GM10266 (cell line): ENCODE results near the gene BBS9.
"Not testable (repeated sequence)": the region's sequence is repeated elsewhere in the genome, so short reads cannot be mapped to it uniquely, and the experiment has no call there.

Source experiments
- DNase-seq: peaks from one replicate; pipeline ENCODE4 v3.0.0; 2012; ENCODE audit errors: extremely low spot score
- TF ChIP-seq, protein P1 (sequence below): IDR thresholded peaks from 2 replicates; pipeline ENCODE4 v1.5.1; 2012; ENCODE audit warnings: mild to moderate bottlenecking, low read depth; ENCODE audit not compliant: control insufficient read depth, insufficient read depth; ENCODE audit errors: missing control alignments

BBS9 gene

GRCh38 chr7:33517191-33517590, 387.8 kb downstream of the BBS9 start:
- DNase-seq, result no peak
- TF ChIP-seq, protein P1, sequence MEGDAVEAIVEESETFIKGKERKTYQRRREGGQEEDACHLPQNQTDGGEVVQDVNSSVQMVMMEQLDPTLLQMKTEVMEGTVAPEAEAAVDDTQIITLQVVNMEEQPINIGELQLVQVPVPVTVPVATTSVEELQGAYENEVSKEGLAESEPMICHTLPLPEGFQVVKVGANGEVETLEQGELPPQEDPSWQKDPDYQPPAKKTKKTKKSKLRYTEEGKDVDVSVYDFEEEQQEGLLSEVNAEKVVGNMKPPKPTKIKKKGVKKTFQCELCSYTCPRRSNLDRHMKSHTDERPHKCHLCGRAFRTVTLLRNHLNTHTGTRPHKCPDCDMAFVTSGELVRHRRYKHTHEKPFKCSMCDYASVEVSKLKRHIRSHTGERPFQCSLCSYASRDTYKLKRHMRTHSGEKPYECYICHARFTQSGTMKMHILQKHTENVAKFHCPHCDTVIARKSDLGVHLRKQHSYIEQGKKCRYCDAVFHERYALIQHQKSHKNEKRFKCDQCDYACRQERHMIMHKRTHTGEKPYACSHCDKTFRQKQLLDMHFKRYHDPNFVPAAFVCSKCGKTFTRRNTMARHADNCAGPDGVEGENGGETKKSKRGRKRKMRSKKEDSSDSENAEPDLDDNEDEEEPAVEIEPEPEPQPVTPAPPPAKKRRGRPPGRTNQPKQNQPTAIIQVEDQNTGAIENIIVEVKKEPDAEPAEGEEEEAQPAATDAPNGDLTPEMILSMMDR, result no peak

- not testable (repeated sequence) for DNase-seq
Measured at GRCh38 chr7:33527008-33527407, 397.6 kb downstream of the BBS9 start.

- not testable (repeated sequence) for DNase-seq
Measured at GRCh38 chr7:33527613-33528012, 398.2 kb downstream of the BBS9 start.

GRCh38 chr7:33529070-33529469, 399.7 kb downstream of the BBS9 start:
- TF ChIP-seq, protein P1, result no peak
- DNase-seq, result no peak

- TF ChIP-seq, protein P1, result no peak
- DNase-seq, result no peak
Measured at GRCh38 chr7:33530664-33531063, 401.3 kb downstream of the BBS9 start.

DNA sequence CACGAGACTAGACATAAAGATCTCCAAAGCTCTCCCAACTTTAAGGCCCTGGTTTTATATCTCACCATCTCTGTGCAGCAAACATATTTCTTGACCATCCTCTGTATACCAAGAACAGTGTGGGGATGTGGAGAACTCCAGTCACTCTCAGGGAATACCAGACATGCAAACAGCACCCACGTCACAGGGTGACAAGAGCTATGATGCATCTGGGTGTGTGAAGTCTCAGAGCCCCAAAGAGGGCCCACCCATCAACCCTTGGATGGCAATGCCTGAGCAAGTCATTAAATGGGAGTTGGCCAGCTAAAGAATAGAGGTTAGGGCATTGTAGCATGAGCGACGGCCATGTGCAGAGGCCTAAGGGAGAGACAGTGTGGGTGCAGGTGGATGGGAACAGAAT, 402.5 kb downstream of the BBS9 start:
- DNase-seq, result no peak
- TF ChIP-seq, protein P1, result no peak

- TF ChIP-seq, protein P1, result no peak
- DNase-seq, result no peak
Measured at GRCh38 chr7:33534833-33535232, 405.5 kb downstream of the BBS9 start.

DNA sequence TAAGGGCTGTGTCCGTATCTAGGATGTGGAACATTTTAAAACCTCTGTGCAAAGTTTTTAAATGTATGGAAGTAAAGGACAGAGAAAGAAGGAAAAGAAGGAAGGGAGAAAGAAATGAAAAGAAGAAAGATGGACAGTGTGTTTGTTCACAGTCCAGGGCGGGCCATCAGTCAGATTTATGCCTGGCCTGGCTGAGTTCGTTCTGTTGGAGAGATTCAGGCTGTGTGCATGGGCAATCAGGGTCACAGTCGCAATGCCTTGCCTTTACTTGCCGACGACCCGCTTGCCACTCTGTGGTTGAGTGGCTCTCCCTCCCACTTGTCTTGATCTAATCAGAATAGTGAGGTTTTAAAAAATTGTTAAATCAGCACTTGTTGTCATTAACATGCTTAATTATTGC, 406.6 kb downstream of the BBS9 start:
- TF ChIP-seq, protein P1, result no peak
- no peak for DNase-seq
